ACC112 (cell line): ENCODE results near the gene HAGHL.

Experiments used
- H2AFZ ChIP-seq: fragments of 200-600 bp; sonication (generic); one replicate; pipeline ENCODE4 v1.6.0; 2017; ENCODE audit warnings: antibody characterized with exemption, low read length; ENCODE audit not compliant: unreplicated experiment
- H3K27ac ChIP-seq: fragments of 200-600 bp; sonication (generic); 2 replicates; pipeline ENCODE4 v1.5.1; 2014; ENCODE audit warnings: low read depth, mild to moderate bottlenecking, antibody characterized with exemption, low read length, moderate library complexity
- H3K27me3 ChIP-seq: fragments of 200-600 bp; sonication (generic); 2 replicates; pipeline ENCODE4 v1.6.1; 2014; ENCODE audit warnings: mild to moderate bottlenecking, antibody characterized with exemption, low read length, moderate library complexity, mixed read lengths; ENCODE audit not compliant: insufficient read depth
- H3K36me3 ChIP-seq: fragments of 200-600 bp; sonication (generic); 2 replicates; pipeline ENCODE4 v1.6.1; 2016; ENCODE audit warnings: mild to moderate bottlenecking, antibody characterized with exemption, low read length, moderate library complexity, mixed read lengths; ENCODE audit not compliant: insufficient read depth
- H3K4me1 ChIP-seq: fragments of 200-600 bp; sonication (generic); one replicate; pipeline ENCODE4 v1.6.1; 2016; ENCODE audit warnings: low read length, mixed read lengths; ENCODE audit not compliant: insufficient read depth, unreplicated experiment, control insufficient read depth
- H3K4me3 ChIP-seq: fragments of 200-600 bp; sonication (generic); 2 replicates; pipeline ENCODE4 v1.5.1; 2014; ENCODE audit warnings: mild to moderate bottlenecking, low read depth, low read length
- H3K79me2 ChIP-seq: fragments of 200-600 bp; sonication (generic); one replicate; pipeline ENCODE4 v1.6.0; 2016; ENCODE audit warnings: low read length; ENCODE audit not compliant: control insufficient read depth, unreplicated experiment, insufficient read depth

Gene HAGHL

GRCh38 chr16:724188-725040 lies 2.5 kb upstream of the HAGHL start:
- Histone ChIP-seq H3K79me2 (no peaks in the 10 kb centered on the region), H3K36me3 (no peaks in the 10 kb centered on the region), H3K4me1 (peaks cover 13% of the 10 kb centered on the region)

GRCh38 chr16:725041-725376 lies 1.9 kb upstream of the HAGHL start:
- H3K27me3 ChIP-seq, result no peaks in the 10 kb centered on the region
- no peak overlapping the region for H2AFZ ChIP-seq
- H3K4me1 ChIP-seq, result peaks cover 10% of the 10 kb centered on the region
- no peak overlapping the region for H3K4me3 ChIP-seq
- no peak overlapping the region for H3K27ac ChIP-seq
- H3K36me3 ChIP-seq, result no peaks in the 10 kb centered on the region
- no peaks in the 10 kb centered on the region for H3K79me2 ChIP-seq

More at GRCh38 chr16:724188-725040, 2.5 kb upstream of the HAGHL start:
- Histone ChIP-seq H3K27me3 (no peaks in the 10 kb centered on the region), H3K27ac (no peak overlapping the region), H2AFZ (no peak overlapping the region), H3K4me3 (no peak overlapping the region)

GRCh38 chr16:725463-726187 lies 1.3 kb upstream of the HAGHL start:
- no peak overlapping the region for H3K27ac ChIP-seq
- H3K27me3 ChIP-seq, result no peaks in the 10 kb centered on the region
- H2AFZ ChIP-seq, result no peak overlapping the region
- no peaks in the 10 kb centered on the region for H3K36me3 ChIP-seq
- H3K4me3 ChIP-seq, result no peak overlapping the region
- H3K79me2 ChIP-seq, result no peaks in the 10 kb centered on the region
- H3K4me1 ChIP-seq, result peaks cover 8% of the 10 kb centered on the region

GRCh38 chr16:726188-726437 lies 793 bp upstream of the HAGHL start:
- Histone ChIP-seq H3K4me3 (no peak overlapping the region), H3K27me3 (no peaks in the 10 kb centered on the region), H3K36me3 (no peaks in the 10 kb centered on the region), H3K27ac (no peak overlapping the region), H3K79me2 (no peaks in the 10 kb centered on the region), H3K4me1 (peaks cover 8% of the 10 kb centered on the region), H2AFZ (no peak overlapping the region)

- Histone ChIP-seq H3K79me2 (no peaks in the 10 kb centered on the region), H2AFZ (peak overlapping the region; percentile 22), H3K36me3 (no peaks in the 10 kb centered on the region), H3K4me3 (peak overlapping the region; percentile 83), H3K4me1 (peaks cover 4% of the 10 kb centered on the region), H3K27me3 (no peaks in the 10 kb centered on the region), H3K27ac (no peak overlapping the region)
Observed at GRCh38 chr16:727291-727977, 528 bp downstream of the HAGHL start.

- Histone ChIP-seq H3K27me3 (no peaks in the 10 kb centered on the region), H3K4me1 (peaks cover 4% of the 10 kb centered on the region), H3K4me3 (peak overlapping the region; percentile 83), H2AFZ (no peak overlapping the region), H3K27ac (no peak overlapping the region), H3K79me2 (no peaks in the 10 kb centered on the region), H3K36me3 (no peaks in the 10 kb centered on the region)
Observed at GRCh38 chr16:728131-728889, 1.4 kb downstream of the HAGHL start.

GRCh38 chr16:728890-729744 lies 2.2 kb downstream of the HAGHL start:
- peaks cover 4% of the 10 kb centered on the region for H3K4me1 ChIP-seq
- H3K27me3 ChIP-seq, result no peaks in the 10 kb centered on the region
- no peak overlapping the region for H2AFZ ChIP-seq
- H3K4me3 ChIP-seq, result peak overlapping the region; percentile 83
- H3K27ac ChIP-seq, result no peak overlapping the region
- no peaks in the 10 kb centered on the region for H3K36me3 ChIP-seq
- no peaks in the 10 kb centered on the region for H3K79me2 ChIP-seq

DNA sequence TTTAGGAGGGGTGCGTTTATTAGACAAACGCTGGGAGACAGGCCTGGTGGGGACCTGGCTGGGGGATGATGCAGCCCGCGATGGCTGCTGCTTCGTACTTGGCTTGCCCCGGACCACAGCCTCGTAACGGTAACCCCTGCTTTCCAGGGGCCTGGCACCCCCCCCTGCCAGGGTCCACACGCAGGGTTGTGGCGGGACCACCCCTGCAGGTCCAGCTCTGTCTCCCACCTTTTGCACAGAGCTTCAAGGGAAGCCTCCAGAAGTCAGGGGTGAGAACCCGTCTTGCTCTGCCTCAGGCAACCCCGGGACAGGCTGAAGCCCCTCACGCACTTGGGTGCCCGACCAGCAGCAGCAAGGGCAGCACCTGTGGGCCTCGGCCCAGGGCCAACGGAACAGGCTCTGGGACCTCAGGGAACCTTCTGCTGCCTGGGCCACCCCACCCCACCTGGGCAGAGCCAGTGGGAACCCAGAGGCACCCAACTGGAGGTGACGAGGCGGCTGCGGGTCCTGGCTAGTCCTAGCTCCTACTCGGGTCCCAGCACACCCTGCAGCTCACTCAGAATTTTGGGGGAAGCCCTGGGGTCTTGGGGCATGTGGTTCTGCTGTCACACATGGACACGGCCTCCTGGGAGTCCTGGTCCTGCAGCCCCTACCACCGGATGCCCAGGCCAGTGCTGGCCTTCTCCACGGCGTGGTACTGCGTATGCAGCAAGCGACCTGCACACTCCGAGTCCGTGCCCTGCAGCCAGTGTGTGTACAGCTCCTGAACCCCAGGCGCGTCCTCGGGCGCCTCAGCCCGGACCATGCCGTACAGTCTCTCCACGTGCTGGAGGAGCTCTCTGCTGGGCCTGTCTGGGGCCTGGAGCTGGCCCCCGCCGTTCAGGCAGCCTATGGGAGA lies 3.1 kb downstream of the HAGHL start:
- Histone ChIP-seq H3K27ac (no peak overlapping the region), H3K4me3 (no peak overlapping the region), H2AFZ (no peak overlapping the region), H3K36me3 (no peaks in the 10 kb centered on the region), H3K27me3 (no peaks in the 10 kb centered on the region), H3K4me1 (peaks cover 4% of the 10 kb centered on the region), H3K79me2 (no peaks in the 10 kb centered on the region)

DNA sequence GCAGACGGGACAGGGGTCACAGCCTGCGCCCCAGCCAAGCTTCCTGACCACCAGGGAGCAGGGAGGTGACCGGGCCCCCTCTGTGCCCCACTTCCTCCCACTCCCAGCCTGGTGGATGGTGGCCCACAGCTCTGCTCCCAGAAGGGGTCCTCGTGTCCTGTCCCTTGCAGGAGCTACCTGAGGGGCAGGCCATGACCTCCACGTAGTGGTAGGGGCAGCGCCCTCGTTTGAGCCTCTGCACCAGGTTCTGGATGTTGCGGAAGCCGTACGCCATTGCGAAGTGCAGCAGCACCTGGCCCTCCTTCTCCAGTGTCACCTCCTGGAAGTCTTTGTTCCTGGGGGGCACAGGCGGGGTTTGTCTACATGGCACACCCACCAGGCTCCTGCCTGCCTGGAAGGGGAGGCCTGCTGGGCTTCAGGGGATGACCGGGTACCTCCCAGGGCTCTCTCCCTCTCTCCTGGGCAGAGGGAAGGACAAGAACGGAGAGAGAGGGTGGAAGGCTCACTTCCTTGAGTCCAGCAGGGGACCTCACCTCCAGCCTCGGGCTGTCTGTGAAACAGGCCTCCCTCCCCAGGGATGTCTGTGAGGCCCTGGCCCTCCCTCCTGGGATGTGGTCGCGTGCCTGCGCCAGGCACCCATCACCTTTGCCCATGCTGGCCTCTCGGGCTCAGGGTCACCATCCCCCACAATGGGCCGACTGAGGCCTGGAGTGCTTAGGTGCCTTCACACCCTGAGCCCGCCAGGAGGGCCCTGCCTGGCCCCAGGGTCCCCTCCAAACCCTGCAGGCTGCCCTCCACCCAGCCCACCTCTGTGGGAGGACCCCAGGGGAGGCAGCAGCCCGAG lies 4.0 kb downstream of the HAGHL start:
- peaks cover 4% of the 10 kb centered on the region for H3K4me1 ChIP-seq
- H3K27ac ChIP-seq, result no peak overlapping the region
- H3K4me3 ChIP-seq, result no peak overlapping the region
- H2AFZ ChIP-seq, result no peak overlapping the region
- H3K79me2 ChIP-seq, result no peaks in the 10 kb centered on the region
- H3K27me3 ChIP-seq, result no peaks in the 10 kb centered on the region
- no peaks in the 10 kb centered on the region for H3K36me3 ChIP-seq
